IPS-18c (cell line): ENCODE data around the gene CAMKK1.
"Not testable (repeated sequence)": the region's sequence is repeated elsewhere in the genome, so short reads cannot be mapped to it uniquely, and the experiment has no call there.

Experiments
- H3K4me3 ChIP-seq: 2 replicates; pipeline ENCODE4 v1.7.0; 2013; ENCODE audit warnings: low read depth, mild to moderate bottlenecking, low read length, moderate library complexity; ENCODE audit not compliant: insufficient read depth
- H3K9me3 ChIP-seq: one replicate; pipeline ENCODE4 v1.6.1; 2013; ENCODE audit warnings: mild to moderate bottlenecking, low read length, moderate library complexity; ENCODE audit not compliant: control insufficient read depth, insufficient read depth

Gene CAMKK1

GRCh38 chr17:3845621-3846436, 47.0 kb downstream of the CAMKK1 start, which contains the start of gene NCBP3:
Gene NCBP3 (minus strand): TSS chr17:3846246. CDS start chr17:3846223, 23 bp downstream.
- peak within 1 kb of the TSS; percentile 83 for H3K4me3 ChIP-seq
- H3K9me3 ChIP-seq: no peaks in the 10 kb centered on the region

DNA sequence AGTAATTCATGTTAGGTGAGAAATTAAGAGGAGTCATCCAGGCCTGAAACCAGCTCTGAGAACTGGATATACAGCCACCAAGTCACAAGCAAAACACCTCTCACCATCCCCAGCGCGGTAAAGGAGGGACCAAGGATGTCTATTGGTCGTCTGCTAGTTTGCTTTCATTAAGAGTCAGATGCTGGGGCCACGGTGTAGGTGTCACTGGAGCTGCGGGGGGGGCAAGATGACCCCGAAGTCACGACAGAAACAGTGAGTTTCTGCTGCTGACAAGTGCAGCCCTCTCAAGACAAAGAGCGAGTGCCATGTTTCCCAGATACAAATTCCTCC, 47.6 kb downstream of the CAMKK1 start:
- Histone ChIP-seq H3K4me3 (peak overlapping the region; percentile 83), H3K9me3 (no peaks in the 10 kb centered on the region)

DNA sequence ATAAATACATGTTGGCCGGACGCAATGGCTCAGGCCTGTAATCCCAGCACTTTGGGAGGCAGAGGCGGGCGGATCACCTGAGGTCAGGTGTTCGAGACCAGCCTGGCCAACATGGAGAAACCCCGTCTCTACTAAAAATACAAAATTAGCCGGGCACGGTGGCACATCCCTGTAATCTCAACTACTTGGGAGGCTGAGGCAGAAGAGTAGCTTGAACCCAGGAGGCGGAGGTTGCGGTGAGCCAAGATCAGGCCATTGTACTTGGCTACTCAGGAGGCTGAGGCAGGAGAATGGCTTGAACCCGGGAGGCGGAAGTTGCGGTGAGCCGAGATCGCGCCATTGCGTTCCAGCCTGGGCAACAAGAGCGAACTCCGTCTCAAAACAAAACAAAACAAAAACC, 48.3 kb downstream of the CAMKK1 start:
- not testable (repeated sequence) for H3K4me3 ChIP-seq, H3K9me3 ChIP-seq

DNA sequence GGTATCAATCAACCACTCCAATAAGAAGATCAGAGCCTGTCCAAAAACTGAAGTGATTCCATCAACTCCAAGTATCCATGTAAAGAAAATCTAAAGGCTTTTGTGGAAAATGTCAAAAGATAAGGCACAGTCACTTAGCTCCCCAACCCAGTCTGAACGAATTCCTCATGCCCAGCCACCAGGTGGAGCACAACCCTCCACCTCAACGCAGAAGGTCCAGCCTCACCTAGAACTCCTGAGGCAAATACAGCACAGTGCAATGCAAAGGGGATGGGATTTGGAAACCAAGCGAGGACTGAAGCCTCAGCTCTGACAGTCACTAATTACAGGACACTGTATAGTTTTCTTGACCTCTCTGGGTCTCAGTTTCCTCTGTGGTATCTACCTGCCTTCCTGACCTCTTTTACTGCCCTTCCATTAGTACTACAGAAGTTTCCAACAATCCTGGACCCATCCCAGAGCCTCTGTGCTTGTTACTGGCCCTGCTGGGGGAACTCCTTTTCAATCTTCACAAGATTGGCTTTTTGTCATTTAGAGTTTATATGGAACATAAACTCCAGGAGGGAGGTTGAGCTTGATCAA, 48.8 kb downstream of the CAMKK1 start:
- Histone ChIP-seq H3K4me3 (no peak overlapping the region), H3K9me3 (no peaks in the 10 kb centered on the region)

DNA sequence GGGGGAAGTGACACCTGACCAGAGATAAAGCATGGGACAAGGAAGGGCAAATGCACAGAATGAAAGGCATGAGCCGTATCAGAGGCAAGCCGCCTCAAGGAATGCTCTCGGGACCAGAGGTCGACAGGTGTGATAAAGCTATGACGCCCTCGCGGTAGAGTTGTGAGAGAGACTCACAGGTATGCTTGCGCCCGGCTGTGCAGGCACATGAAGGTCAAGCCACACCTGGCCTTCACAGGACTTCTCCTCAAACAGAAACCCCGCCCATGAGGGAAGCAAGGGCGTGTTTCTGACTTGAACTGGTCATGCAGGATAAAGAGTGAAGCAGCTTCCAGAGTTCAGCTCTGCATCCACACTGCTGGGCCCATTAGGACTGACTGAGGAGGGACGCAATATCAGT, 54.6 kb downstream of the CAMKK1 start:
- Histone ChIP-seq H3K4me3 (no peak overlapping the region), H3K9me3 (no peaks in the 10 kb centered on the region)

DNA sequence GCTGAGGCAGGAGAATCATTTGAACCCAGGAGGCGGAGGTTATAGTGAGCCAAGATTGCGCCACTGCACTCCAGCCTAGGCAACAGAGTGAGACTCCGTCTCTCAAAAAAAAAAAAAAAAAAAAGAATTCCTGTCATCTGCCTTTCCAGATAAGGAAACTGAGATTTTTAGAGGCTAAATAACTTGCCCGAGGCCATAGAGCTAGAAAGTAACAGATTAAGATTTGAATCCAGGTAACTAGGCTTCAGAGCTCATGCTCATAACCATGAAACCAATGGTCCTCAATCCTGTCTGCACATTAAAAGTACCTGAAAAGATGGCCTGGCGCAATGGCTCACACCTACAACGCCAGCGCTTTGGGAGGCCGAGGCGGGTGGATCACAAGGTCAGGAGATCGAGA, 56.3 kb downstream of the CAMKK1 start:
- H3K4me3 ChIP-seq: no peak overlapping the region

GRCh38 chr17:3835410-3836229, 57.2 kb downstream of the CAMKK1 start:
- Histone ChIP-seq H3K4me3 (no peak overlapping the region), H3K9me3 (no peaks in the 10 kb centered on the region)

More for the DNA sequence above, 56.3 kb downstream of the CAMKK1 start:
- no peaks in the 10 kb centered on the region for H3K9me3 ChIP-seq

GRCh38 chr17:3834811-3835210, 58.0 kb downstream of the CAMKK1 start:
- Histone ChIP-seq H3K9me3 (no peaks in the 10 kb centered on the region), H3K4me3 (no peak overlapping the region)

DNA sequence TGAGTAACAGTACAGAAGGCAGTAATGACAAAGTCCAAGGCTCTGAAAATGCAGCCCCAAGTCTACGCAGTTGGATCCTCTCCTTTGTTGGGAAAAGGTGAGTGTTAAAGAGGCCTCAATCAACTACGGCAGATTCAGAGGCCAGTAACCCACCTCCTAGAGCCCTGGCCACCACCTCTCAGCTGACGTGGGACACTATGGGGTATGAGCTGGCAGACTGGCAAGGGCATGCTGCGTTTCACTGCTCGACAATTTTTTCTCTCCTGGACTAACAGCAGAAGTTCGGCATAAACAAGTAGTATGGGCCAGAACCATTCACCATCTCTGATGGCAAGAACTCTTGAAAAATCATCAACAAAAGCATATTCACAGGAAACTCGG, 64.0 kb downstream of the CAMKK1 start:
- Histone ChIP-seq H3K9me3 (no peaks in the 10 kb centered on the region), H3K4me3 (no peak overlapping the region)

GRCh38 chr17:3828151-3828851, 64.6 kb downstream of the CAMKK1 start:
- Histone ChIP-seq H3K4me3 (no peak overlapping the region), H3K9me3 (no peaks in the 10 kb centered on the region)

GRCh38 chr17:3827124-3827773, 65.6 kb downstream of the CAMKK1 start:
- H3K4me3 ChIP-seq: no peak overlapping the region
- H3K9me3 ChIP-seq: no peaks in the 10 kb centered on the region

GRCh38 chr17:3826191-3826590, 66.7 kb downstream of the CAMKK1 start:
- H3K4me3 ChIP-seq: no peak overlapping the region
- H3K9me3 ChIP-seq: no peaks in the 10 kb centered on the region

- H3K4me3 ChIP-seq: no peak overlapping the region
- peaks cover 2% of the 10 kb centered on the region for H3K9me3 ChIP-seq
Measured at GRCh38 chr17:3821101-3821500, 71.8 kb downstream of the CAMKK1 start.

DNA sequence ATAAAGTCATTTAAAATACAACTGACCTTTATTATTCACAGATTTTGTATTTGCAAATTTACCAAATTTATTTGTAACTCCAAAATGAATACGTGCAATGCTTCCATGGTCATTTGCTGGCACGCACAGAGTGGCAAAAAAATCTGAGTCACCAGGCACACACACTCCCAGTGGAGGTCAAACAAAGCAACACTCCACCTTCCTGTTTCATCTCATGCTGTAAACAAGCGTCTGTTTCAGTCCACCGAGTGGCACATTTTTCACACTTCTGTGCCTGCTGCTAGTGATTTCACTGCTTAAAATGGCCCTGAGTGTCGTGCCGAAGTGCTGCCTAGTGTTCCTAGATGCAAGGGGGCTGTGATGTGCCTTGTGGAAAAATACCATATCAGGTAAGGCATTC, 74.1 kb downstream of the CAMKK1 start:
- H3K4me3 ChIP-seq: no peak overlapping the region
- peaks cover 2% of the 10 kb centered on the region for H3K9me3 ChIP-seq

- Histone ChIP-seq H3K9me3 (peaks cover 2% of the 10 kb centered on the region), H3K4me3 (no peak overlapping the region)
Measured at GRCh38 chr17:3817851-3818605, 74.8 kb downstream of the CAMKK1 start.

DNA sequence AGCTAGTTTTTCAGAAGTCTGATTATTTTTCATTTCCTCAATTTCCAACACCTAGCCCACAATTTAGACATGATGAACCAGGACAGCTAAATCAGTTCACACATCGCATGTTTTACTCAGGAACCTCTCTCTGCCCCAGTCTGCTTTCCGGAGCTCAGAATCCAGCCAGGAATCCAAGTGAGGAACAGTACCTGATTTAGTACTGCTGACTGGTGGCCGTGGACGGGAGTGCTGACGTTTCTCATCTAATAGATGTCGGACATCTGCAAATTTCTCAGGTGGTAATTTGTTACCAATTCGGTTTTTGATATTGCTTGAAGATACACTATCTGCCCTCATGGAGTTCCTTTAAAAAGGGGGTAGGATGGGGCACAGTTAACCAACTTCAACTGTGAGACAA, 76.9 kb downstream of the CAMKK1 start:
- no peak overlapping the region for H3K4me3 ChIP-seq
- H3K9me3 ChIP-seq: peaks cover 2% of the 10 kb centered on the region
